Neural cell (in vitro differentiated cells): ENCODE data around the gene LAMA5. TPM values are rescaled to one million over a fixed set of nuclear protein-coding genes. Genes with fewer than 3 reads are reported as not detected.

Experiments used
- H2AFZ ChIP-seq: fragments of 200-600, 300-800 bp; sonication (generic), shearing (Covaris generic); 2 replicates; pipeline ENCODE4 v1.6.0; 2014; ENCODE audit warnings: low read depth, mild to moderate bottlenecking, antibody characterized with exemption, low read length, moderate library complexity
- H3F3A ChIP-seq: fragments of 200-600 bp; shearing (Covaris generic); 2 replicates; pipeline ENCODE4 v1.6.1; 2016; ENCODE audit warnings: mild to moderate bottlenecking, moderate library complexity, mixed read lengths, antibody characterized with exemption, low read length; ENCODE audit not compliant: insufficient read depth, poor library complexity, severe bottlenecking
- H3K27ac ChIP-seq: fragments of 200-600, 300-800 bp; sonication (generic), shearing (Covaris generic); 2 replicates; pipeline ENCODE4 v1.5.1; 2014; ENCODE audit warnings: mild to moderate bottlenecking, low read length, moderate library complexity
- H3K27me3 ChIP-seq: fragments of 300-800, 200-600 bp; sonication (generic), shearing (Covaris generic); 2 replicates; pipeline ENCODE4 v1.6.0; 2014; ENCODE audit warnings: mild to moderate bottlenecking, low read depth, low read length, moderate library complexity; ENCODE audit not compliant: insufficient read depth
- H3K36me3 ChIP-seq: fragments of 300-800, 200-600 bp; sonication (generic), shearing (Covaris generic); 2 replicates; pipeline ENCODE4 v1.5.1; 2014; ENCODE audit warnings: mild to moderate bottlenecking, antibody characterized with exemption, low read length, moderate library complexity; ENCODE audit not compliant: insufficient read depth
- H3K4me2 ChIP-seq: fragments of 300-800, 200-600 bp; sonication (generic), shearing (Covaris generic); 2 replicates; pipeline ENCODE4 v1.6.0; 2014; ENCODE audit warnings: mild to moderate bottlenecking, low read length
- H3K4me3 ChIP-seq: fragments of 300-800, 200-600 bp; sonication (generic), shearing (Covaris generic); 2 replicates; pipeline ENCODE4 v1.5.1; 2014; ENCODE audit warnings: mild to moderate bottlenecking, low read length, moderate library complexity
- H3K79me2 ChIP-seq: fragments of 200-600 bp; shearing (Covaris generic); replicated peaks from 2 replicates; pipeline ENCODE4 v1.6.0; 2014; ENCODE audit warnings: mild to moderate bottlenecking, low read length, moderate library complexity; ENCODE audit not compliant: insufficient read depth
- H3K9ac ChIP-seq: fragments of 300-800, 200-600 bp; sonication (generic), shearing (Covaris generic); 2 replicates; pipeline ENCODE4 v1.6.1; 2016; ENCODE audit warnings: mild to moderate bottlenecking, low read length, mixed read lengths
- H3K9me2 ChIP-seq: fragments of 200-600 bp; shearing (Covaris generic); 2 replicates; pipeline ENCODE4 v1.6.1; 2016; ENCODE audit warnings: mild to moderate bottlenecking, low read length, mixed read lengths; ENCODE audit not compliant: insufficient read depth
- H3K9me3 ChIP-seq: fragments of 200-600, 300-800 bp; sonication (generic), shearing (Covaris generic); 2 replicates; pipeline ENCODE4 v1.6.1; 2016; ENCODE audit warnings: mild to moderate bottlenecking, mixed run types, low read length, moderate library complexity, mixed read lengths
- H4K20me1 ChIP-seq: fragments of 200-600 bp; shearing (Covaris generic); 2 replicates; pipeline ENCODE4 v1.6.1; 2016; ENCODE audit warnings: mild to moderate bottlenecking, mixed run types; ENCODE audit not compliant: insufficient read depth
- CTCF ChIP-seq: fragments of 450-650 bp; IDR thresholded peaks from 2 replicates; pipeline ENCODE4 v1.5.1; 2014; ENCODE audit warnings: antibody characterized with exemption, mild to moderate bottlenecking, moderate library complexity; ENCODE audit not compliant: poor library complexity, severe bottlenecking
- EP300 ChIP-seq: fragments of 450-650 bp; conservative IDR thresholded peaks from 2 replicates; pipeline ENCODE4 v1.6.1; 2014; ENCODE audit warnings: antibody characterized with exemption, mild to moderate bottlenecking, moderate library complexity; ENCODE audit not compliant: poor library complexity, severe bottlenecking
- EZH2 ChIP-seq: fragments of 200-600, 300-800 bp; shearing (Covaris generic), sonication (generic); IDR thresholded peaks from 2 replicates; pipeline ENCODE4 v1.6.1; 2014; ENCODE audit warnings: antibody characterized with exemption, low read length, borderline replicate concordance, mild to moderate bottlenecking; ENCODE audit not compliant: insufficient read depth, poor library complexity, severe bottlenecking
- MXI1 ChIP-seq: fragments of 450-650 bp; conservative IDR thresholded peaks from 2 replicates; pipeline ENCODE4 v1.6.1; 2014; ENCODE audit warnings: antibody characterized with exemption, mild to moderate bottlenecking; ENCODE audit not compliant: poor library complexity, severe bottlenecking
- POLR2AphosphoS5 ChIP-seq: IDR thresholded peaks from 2 replicates; pipeline ENCODE4 v1.6.1; 2012
- RAD21 ChIP-seq: fragments of 450-650 bp; conservative IDR thresholded peaks from 2 replicates; pipeline ENCODE4 v1.6.1; 2014; ENCODE audit warnings: antibody characterized with exemption, mild to moderate bottlenecking, moderate library complexity
- REST ChIP-seq: IDR thresholded peaks from 2 replicates; pipeline ENCODE4 v1.6.1; 2012; ENCODE audit warnings: borderline replicate concordance
- SMC3 ChIP-seq: fragments of 450-650 bp; conservative IDR thresholded peaks from 2 replicates; pipeline ENCODE4 v1.6.1; 2014; ENCODE audit warnings: antibody characterized with exemption, mild to moderate bottlenecking, moderate library complexity; ENCODE audit not compliant: poor library complexity
- TAF1 ChIP-seq: IDR thresholded peaks from 2 replicates; pipeline ENCODE4 v1.6.1; 2012; ENCODE audit warnings: low read depth
- polyA plus RNA-seq: library from polyadenylated mRNA; depleted of rRNA; stranded (reverse); fragments of >200 nt; gene quantifications from 2 replicates; pipeline ENCODE4 v1.2.3, GENCODE V29; 2014

LAMA5 gene
- polyA plus RNA-seq, 1 donor from 2014 or later, result 27.2 TPM

DNA sequence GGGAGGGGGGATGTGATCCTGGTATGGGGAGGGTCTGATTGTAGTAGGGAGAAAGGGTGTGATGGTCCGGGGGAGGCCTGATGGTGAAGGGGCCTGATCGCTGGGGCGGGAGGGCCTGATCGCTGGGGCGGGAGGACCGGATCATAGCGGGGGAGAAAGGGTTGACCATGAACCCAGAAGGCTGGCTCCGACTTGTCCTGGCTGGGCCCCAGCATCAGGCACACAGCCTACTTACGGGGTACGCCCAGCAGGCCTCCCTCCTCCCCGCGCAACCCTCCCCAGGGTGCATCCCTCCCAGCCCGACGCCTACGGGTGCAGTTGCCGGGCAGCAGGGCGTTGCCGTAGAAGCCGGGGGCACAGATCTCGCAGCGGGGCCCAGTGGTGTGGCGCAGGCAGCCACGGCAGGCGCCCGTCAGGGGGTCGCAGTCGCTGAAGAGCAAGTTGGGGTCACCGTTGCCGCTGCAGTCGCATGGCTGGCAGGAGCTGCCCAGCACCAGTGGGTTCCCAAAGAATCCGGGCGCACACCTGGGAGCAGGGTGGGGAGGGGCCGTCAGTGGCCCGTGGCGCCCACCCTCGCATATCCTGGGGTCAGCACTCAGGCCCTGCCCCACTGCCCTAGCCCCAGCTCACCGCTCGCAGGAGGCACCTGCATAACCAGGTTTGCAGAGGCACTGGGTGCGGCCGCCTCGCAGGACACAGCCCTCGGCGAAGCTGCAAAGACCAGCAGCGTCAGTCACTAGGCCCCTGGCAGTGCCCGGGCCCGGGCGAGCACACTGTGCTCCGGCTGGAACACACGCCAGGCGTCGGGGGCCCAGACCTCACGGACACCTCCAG lies 43.7 kb downstream of the LAMA5 start:
- no peak for TF ChIP-seq EZH2
- no peak for TF ChIP-seq TAF1
- TF ChIP-seq EP300, result no peak
- TF ChIP-seq REST, result no peak
- no peak for TF ChIP-seq RAD21
- TF ChIP-seq MXI1, result no peak
- TF ChIP-seq CTCF, result no peak
- no peak for TF ChIP-seq POLR2AphosphoS5
- TF ChIP-seq SMC3, result no peak
- Histone ChIP-seq H3K36me3 (no peaks in the 10 kb centered on the region), H3K9me2 (no peaks in the 10 kb centered on the region)

GRCh38 chr20:62322492-62323041 lies 44.5 kb downstream of the LAMA5 start:
- Histone ChIP-seq H3K4me2 (no peak overlapping the region), H3K27ac (no peak overlapping the region), H3K27me3 (no peaks in the 10 kb centered on the region), H3K36me3 (no peaks in the 10 kb centered on the region), H4K20me1 (no peaks in the 10 kb centered on the region), H3K9me2 (no peaks in the 10 kb centered on the region), H3K9ac (no peak overlapping the region), H3F3A (no peaks in the 10 kb centered on the region), H3K4me3 (no peak overlapping the region), H2AFZ (no peak overlapping the region), H3K9me3 (no peaks in the 10 kb centered on the region), H3K79me2 (no peaks in the 10 kb centered on the region)
- TF ChIP-seq REST (no peak), EZH2 (no peak), EP300 (no peak), SMC3 (no peak), TAF1 (no peak), CTCF (no peak), RAD21 (no peak), POLR2AphosphoS5 (no peak), MXI1 (no peak)

More for the DNA sequence above, 43.7 kb downstream of the LAMA5 start:
- no peaks in the 10 kb centered on the region for H3K79me2 ChIP-seq
- H3K4me3 ChIP-seq, result no peak overlapping the region
- no peak overlapping the region for H3K4me2 ChIP-seq
- H3F3A ChIP-seq, result no peaks in the 10 kb centered on the region
- H3K9me3 ChIP-seq, result no peaks in the 10 kb centered on the region
- no peaks in the 10 kb centered on the region for H4K20me1 ChIP-seq
- no peak overlapping the region for H3K9ac ChIP-seq
- no peak overlapping the region for H2AFZ ChIP-seq
- no peak overlapping the region for H3K27ac ChIP-seq
- no peaks in the 10 kb centered on the region for H3K27me3 ChIP-seq
